Psoas muscle (tissue), 8 donors: ENCODE data around the gene LRRFIP2. TPM values are rescaled to one million over a fixed set of nuclear protein-coding genes. Genes with fewer than 3 reads are reported as not detected.
"Not testable (repeated sequence)": the region's sequence is repeated elsewhere in the genome, so short reads cannot be mapped to it uniquely, and the experiment has no call there.

ENCODE experiments used
- ATAC-seq, 4 donors: fragments of 200-7000 bp; cut with Tn5 transposase; one replicate each; pipeline ENCODE4 v1.9.1; 2020; ENCODE audit warnings: moderate library complexity in 3 of 4, mild to moderate bottlenecking in 2 of 4
- DNase-seq, 2 donors: peaks; one replicate each; pipeline ENCODE4 v3.0.0-alpha.2; 2020
- H3K27ac ChIP-seq: fragments of 200-600 bp; one replicate; pipeline ENCODE4 v1.8.0; 2022
- H3K27me3 ChIP-seq, 3 donors: fragments of 200-600 bp in 1 of 3; one replicate each; pipeline versions ENCODE4 v1.6.1 to v1.8.0; 2013 to 2022; ENCODE audit warnings: low read length in 2 of 3, mild to moderate bottlenecking in 2 of 3, moderate library complexity in 1 of 3; ENCODE audit not compliant: insufficient read depth in 3 of 3
- H3K36me3 ChIP-seq, 2 donors: fragments of 200-600 bp in 1 of 2; one replicate each; pipeline versions ENCODE4 v1.6.1 to v1.8.0; 2013 to 2022; ENCODE audit warnings: low read depth in 1 of 2, mild to moderate bottlenecking in 1 of 2, moderate library complexity in 1 of 2; ENCODE audit not compliant: insufficient read depth in 1 of 2
- H3K4me1 ChIP-seq: fragments of 200-600 bp; one replicate; pipeline ENCODE4 v1.8.0; 2022
- H3K4me3 ChIP-seq: fragments of 200-600 bp; one replicate; pipeline ENCODE4 v1.8.0; 2022; ENCODE audit warnings: mild to moderate bottlenecking
- H3K9me3 ChIP-seq: fragments of 200-600 bp; one replicate; pipeline ENCODE4 v1.8.0; 2022
- CTCF ChIP-seq: fragments of 200-600 bp; IDR thresholded peaks from one replicate; pipeline ENCODE4 v1.8.0; 2022; ENCODE audit warnings: antibody characterized with exemption
- WGBS, 3 donors: extraction: QIAGEN DNeasy Blood & Tissue Kit; methylation state at CpG; one replicate each; pipeline versions ENCODE4 v1.1.6 to v1.1.7; 2013; 5-methylcytosine and 5-hydroxymethylcytosine counted together
- intact Hi-C, 2 donors: fragments of 100-400 bp; cut with DNase I; formaldehyde crosslinking; loops; one replicate each; pipeline versions ENCODE4 v1.11.0 to v1.14.2; 2022
- polyA plus RNA-seq, 3 donors: library from polyadenylated mRNA; stranded (reverse); fragments of 200-250 nt; gene quantifications; one replicate each; pipeline ENCODE4 v1.2.3, GENCODE V29; 2013
- total RNA-seq, 4 donors: library from RNA; stranded (reverse); fragmentation: NEBNext Ultra II Directional in 2 of 4; extraction: Animal tissue kit (Norgen Biotek cat#: 25700) in 2 of 4; gene quantifications; one replicate each; pipeline versions ENCODE4 v1.2.1 to v1.2.4, GENCODE V29; 2021 to 2023
- donor health status: healthy with polysubstance abuse.
- donor health status: DM: no; HTN: no; CAD: no; lungs with moderate emphysema.
- donor health status: Bipolar disorder and iron deficiency.
- donor health status: healthy.
- donor health status: DM: yes; HTN: yes; CAD: no.
- donor health status: DM: no; HTN: no; CAD: no.
- donor health status: DM: no; HTN: no; CAD: no.
- donor health status: DM: yes; HTN: yes; CAD: no.

Gene LRRFIP2
- total and polyA plus RNA-seq, 7 donors: 35.7 to 163 (median 127) TPM

GRCh38 chr3:37123292-37123691 lies 51.1 kb downstream of the LRRFIP2 start:
- ATAC-seq (no peak), DNase-seq (no peak)
- TF ChIP-seq CTCF: no peak
- H3K36me3 ChIP-seq: peaks cover 0 to 8% of the 10 kb centered on the region in 2 donors
- H3K27me3 ChIP-seq: no peaks in the 10 kb centered on the region
- H3K4me1 ChIP-seq: peaks cover 16% of the 10 kb centered on the region
- WGBS, 3 donors: 73 to 79% (median 76%) methylated on average over 7 of the region's 7 CpGs
- H3K9me3 ChIP-seq: no peaks in the 10 kb centered on the region
- intact Hi-C loops: no loop called here
- H3K27ac ChIP-seq: no peak overlapping the region
- H3K4me3 ChIP-seq: no peak overlapping the region

DNA sequence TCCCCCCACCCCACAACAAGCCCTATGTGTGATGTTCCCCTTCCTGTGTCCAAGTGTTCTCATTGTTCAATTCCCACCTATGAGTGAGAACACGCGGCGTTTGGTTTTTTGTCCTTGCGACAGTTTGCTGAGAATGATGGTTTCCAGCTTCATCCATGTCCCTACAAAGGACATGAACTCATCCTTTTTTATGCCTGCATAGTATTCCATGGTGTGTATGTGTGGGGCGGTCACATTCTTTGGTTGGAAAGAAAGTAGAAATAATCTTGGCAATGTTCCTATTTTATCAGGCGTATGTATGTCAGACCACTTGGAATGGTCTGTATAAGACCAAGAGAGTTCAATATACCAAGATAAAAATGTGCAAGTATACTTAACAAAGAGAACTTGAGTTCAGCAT lies 52.3 kb downstream of the LRRFIP2 start:
- H3K4me3 ChIP-seq, intact Hi-C loops, H3K9me3 ChIP-seq, H3K27ac ChIP-seq, ATAC-seq, DNase-seq, H3K27me3 ChIP-seq, H3K36me3 ChIP-seq: not testable (repeated sequence)
- 94 to 98% (median 95%) methylated on average over 6 of the region's 6 CpGs for WGBS, 3 donors
- H3K4me1 ChIP-seq: peaks cover 22% of the 10 kb centered on the region

- intact Hi-C loops: no loop called here
- H3K27me3 ChIP-seq: no peaks in the 10 kb centered on the region
- ATAC-seq: peak in 3 of 4 donors; percentile 58 to 62 (median 62)
- no peak for TF ChIP-seq CTCF
- H3K36me3 ChIP-seq: peaks cover 0 to 19% of the 10 kb centered on the region in 2 donors
- no peak overlapping the region for H3K4me3 ChIP-seq
- H3K27ac ChIP-seq: peak overlapping the region; percentile 32
- 32 to 56% (median 46%) methylated on average over 2 of the region's 2 CpGs for WGBS, 3 donors
- no peaks in the 10 kb centered on the region for H3K9me3 ChIP-seq
- no peak for DNase-seq
- peaks cover 24% of the 10 kb centered on the region for H3K4me1 ChIP-seq
Measured at GRCh38 chr3:37118163-37118562, 56.2 kb downstream of the LRRFIP2 start.

GRCh38 chr3:37117548-37117947 lies 56.8 kb downstream of the LRRFIP2 start:
- intact Hi-C loops: no loop called here
- H3K36me3 ChIP-seq: peaks cover 0 to 23% of the 10 kb centered on the region in 2 donors
- no peaks in the 10 kb centered on the region for H3K9me3 ChIP-seq
- H3K4me3 ChIP-seq: no peak overlapping the region
- no peak for DNase-seq
- H3K27ac ChIP-seq: peak overlapping the region; percentile 32
- H3K27me3 ChIP-seq: no peaks in the 10 kb centered on the region
- TF ChIP-seq CTCF: no peak
- ATAC-seq: no peak
- H3K4me1 ChIP-seq: peaks cover 24% of the 10 kb centered on the region

DNA sequence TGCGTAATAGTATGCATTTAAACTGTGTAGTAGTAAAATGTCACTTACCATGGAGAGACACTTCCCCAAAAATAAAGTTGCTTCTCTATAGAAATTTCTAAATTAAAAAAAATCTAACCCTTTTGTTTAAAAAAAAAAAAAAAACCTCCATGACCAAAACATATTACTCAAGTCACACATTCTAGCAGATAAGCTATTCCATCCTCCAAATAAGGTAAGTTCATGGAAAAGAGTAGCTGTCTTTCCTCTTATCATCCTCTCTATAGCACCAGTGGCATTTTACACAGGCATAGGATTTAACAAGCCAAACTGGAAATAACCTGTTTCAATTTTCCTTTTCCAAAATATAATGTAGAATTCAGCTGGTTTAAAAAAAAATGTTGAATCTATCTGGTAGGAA lies 57.4 kb downstream of the LRRFIP2 start:
- 95 to 100% (median 96%) methylated on average over 1 of the region's 1 CpG for WGBS, 3 donors
- Histone ChIP-seq H3K27ac (no peak overlapping the region), H3K36me3 (peaks cover 0 to 26% of the 10 kb centered on the region in 2 donors), H3K4me1 (peaks cover 24% of the 10 kb centered on the region), H3K9me3 (no peaks in the 10 kb centered on the region), H3K27me3 (no peaks in the 10 kb centered on the region), H3K4me3 (no peak overlapping the region)
- no peak for TF ChIP-seq CTCF
- intact Hi-C loops: no loop called here
- DNase-seq: no peak
- no peak for ATAC-seq
